ENCODE measurements around the gene NFE2L3.
"Not testable (repeated sequence)": the region's sequence is repeated elsewhere in the genome, so short reads cannot be mapped to it uniquely, and the experiment has no call there.

NFE2L3 gene

GRCh38 chr7:26151953-26152781 lies at the start of gene NFE2L3:
Gene NFE2L3, plus strand, starts transcription at chr7:26152198. Its CDS starts 301 bp downstream, at chr7:26152499.
- DNase-seq, result peak; percentile 56

DNA sequence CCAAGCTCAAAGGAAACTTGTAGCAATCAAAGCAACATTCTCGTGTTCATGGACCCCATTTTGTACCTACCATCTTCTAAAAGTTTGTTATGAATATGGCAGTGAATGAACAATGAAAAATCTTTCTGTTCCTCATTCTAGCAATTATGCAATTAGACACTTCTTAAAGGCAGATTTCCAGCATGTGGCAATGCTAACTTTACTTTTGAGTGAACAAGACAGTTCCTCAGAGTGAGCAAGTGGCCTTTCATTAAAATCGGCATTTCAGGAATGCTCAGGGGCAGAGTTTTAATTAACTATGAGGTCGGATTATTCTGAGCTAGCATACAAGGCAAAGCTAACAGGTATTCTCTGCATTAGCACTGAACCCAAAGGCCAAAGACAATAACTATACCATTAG lies 48.4 kb upstream of the NFE2L3 start:
- no peak for DNase-seq

GRCh38 chr7:26105236-26105635 lies 46.8 kb upstream of the NFE2L3 start:
- no peak for DNase-seq

DNA sequence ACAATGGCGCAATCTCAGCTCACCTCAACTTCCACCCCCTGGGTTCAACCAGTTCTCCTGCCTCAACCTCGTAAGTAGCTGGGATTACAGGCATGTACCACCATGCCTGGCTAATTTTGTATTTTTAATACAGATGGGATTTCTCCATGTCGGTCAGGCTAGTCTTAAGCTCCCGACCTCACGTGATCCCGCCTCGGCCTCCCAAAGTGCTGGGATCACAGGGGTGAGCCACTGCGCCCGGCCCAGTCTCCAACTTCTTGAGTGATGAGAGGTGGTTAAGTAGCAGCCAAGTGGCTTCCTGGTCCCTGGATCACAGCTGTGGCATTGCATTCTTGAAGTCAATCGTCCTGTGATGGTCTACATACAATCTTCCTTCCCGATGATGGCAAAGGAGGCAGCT lies 46.1 kb upstream of the NFE2L3 start:
- no peak for DNase-seq

GRCh38 chr7:26112203-26112740 lies 39.7 kb upstream of the NFE2L3 start:
- DNase-seq, result no peak

DNA sequence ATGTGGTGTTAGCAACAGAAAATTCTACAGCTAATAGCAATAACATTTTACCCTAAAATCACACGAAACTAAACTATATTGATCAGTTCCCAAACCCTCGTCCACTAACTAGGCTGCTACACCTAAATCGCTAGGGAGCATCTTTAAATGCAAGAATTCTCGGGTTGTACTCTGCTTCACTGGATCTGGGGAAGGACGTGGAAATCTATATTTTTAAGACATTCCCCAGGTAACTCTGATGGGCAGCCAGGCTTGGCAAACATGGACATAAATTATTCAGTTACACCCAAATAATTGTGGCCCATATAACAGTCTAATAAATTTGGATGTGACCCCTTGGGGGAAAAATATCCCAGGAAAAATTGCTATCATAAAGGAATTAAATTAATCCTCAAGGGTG lies 36.3 kb upstream of the NFE2L3 start:
- DNase-seq, result no peak

GRCh38 chr7:26117142-26117807 lies 34.7 kb upstream of the NFE2L3 start:
- DNase-seq, result no peak

DNA sequence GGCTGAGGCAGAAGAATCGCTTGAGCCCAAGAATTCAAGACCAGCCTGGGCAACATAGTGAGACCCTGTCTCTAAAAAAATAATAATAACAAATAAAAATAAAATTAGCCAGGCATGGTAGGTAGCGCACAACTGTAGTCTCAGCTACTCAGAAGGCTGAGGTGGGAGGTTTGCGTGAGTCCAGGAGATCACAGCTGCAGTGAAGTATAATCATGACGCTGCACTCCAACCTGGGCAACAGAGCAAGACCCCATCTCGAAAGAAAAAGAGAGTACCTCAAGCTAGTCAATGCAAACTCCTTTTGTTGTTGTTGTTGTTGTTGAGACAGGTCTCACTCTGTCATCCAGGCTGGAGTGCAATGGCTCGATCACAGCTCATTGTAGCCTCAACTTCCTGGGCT lies 34.0 kb upstream of the NFE2L3 start:
- DNase-seq, result no peak

DNA sequence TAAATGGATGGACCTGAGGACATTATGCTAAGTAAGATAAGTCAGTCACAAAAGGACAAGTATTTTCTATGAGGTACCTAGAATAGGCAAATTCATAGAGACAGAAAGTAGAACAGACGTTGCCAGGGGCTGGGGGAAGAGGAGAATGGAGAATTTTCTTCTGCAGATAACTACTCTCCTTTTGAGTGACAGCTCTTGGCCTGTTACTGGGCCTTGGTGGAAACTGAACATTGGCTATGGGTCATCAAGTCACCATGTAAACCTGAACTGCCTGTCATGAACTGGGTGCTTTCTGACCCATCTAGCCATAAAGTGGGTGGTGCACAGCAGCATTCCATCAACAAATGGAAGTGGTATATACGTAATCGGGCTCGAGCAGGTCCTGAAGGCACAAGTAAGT lies 29.3 kb upstream of the NFE2L3 start:
- no peak for DNase-seq

DNA sequence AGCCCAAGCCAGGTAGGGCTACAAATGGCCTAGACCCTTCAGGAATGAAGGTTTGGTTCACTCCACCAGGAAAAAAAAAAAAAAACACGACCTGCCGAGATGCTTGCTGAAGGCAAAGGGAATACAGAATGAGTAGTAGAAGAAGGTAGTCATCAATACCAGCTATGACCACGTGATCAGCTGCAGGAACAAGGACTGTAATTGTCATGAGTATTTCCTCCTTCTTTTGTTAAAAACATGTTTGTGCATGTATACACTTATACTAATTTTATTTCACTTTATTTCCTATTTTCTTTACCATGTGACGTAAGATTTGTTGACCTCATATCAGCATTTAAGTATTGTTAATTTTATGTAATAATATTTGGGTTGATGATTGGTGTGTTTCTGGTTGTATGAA lies 27.2 kb upstream of the NFE2L3 start:
- not testable (repeated sequence) for DNase-seq

- DNase-seq, result no peak
Observed at GRCh38 chr7:26127411-26127810, 24.6 kb upstream of the NFE2L3 start.

- DNase-seq, result no peak
Observed at GRCh38 chr7:26131056-26131589, 20.9 kb upstream of the NFE2L3 start.

- no peak for DNase-seq
Observed at GRCh38 chr7:26135076-26135475, 16.9 kb upstream of the NFE2L3 start.

GRCh38 chr7:26135551-26135950 lies 16.4 kb upstream of the NFE2L3 start:
- no peak for DNase-seq

DNA sequence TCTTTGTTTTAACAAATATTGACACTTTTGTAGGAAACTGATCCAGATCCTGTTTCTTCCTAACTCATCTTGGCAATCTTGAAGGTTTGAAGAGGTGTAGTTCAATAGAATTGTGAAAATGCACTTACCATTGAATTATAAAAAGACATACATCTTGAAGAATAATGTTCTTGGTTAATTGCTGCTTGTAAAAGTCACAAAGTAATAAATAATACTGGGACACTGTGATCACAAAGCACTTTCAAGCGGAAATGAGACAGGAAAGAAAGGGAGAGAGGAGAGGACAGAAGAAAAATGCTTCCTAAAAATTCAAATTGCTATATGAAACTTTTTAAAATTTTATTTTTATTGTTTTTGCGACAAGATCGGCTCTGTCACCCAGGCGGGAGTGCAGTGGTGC lies 15.2 kb upstream of the NFE2L3 start:
- DNase-seq, result peak; percentile 11

GRCh38 chr7:26140380-26140779 lies 11.6 kb upstream of the NFE2L3 start:
- no peak for DNase-seq

DNA sequence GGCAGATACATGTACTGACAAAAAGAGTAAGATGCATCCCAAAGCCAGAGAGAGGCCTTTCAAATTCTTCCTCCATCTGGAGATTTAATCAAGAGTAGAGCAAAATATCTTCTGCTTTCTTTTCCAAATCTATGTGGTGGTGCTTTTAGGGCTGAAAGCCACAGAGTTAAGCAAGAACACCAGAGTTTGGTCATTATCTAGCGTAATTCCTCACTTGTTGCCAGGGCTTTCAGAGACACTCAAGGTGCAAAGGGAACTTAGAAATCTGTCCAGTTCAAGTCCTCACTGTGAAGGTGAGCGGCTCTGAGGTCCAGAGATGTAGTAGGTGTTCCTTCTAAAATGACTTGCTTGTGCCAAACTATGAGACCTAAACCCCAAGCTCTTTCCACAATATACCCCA lies 10.9 kb upstream of the NFE2L3 start:
- no peak for DNase-seq

GRCh38 chr7:26143298-26144048 lies 8.5 kb upstream of the NFE2L3 start:
- DNase-seq, result no peak

GRCh38 chr7:26144184-26145080 lies 7.6 kb upstream of the NFE2L3 start:
- no peak for DNase-seq

- no peak for DNase-seq
Observed at GRCh38 chr7:26145238-26145637, 6.8 kb upstream of the NFE2L3 start.

DNA sequence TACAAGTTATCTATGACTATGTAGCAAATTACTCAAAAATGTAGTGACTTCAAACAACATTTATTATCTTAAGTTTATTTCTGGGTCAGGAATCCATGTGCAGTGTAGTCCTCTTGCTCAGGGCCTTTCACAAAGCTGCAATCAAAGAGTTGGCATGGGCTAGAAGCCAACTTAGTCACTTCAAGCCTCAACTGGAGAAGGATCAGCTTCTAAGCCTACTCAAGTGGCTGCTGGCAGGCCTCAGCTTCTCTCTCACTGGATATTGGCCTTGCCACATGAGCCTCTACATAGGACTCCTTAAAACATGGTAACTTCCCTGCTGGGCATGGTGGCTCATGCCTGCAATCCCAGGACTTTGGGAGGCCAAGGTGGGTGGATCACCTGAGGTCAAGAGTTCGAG lies 5.0 kb upstream of the NFE2L3 start:
- peak; percentile 50 for DNase-seq
